K562 (cell line): Measurements from ENCODE around the gene CNOT11.

Experiments
- CREM ChIP-seq: IDR thresholded peaks from 2 replicates; pipeline ENCODE4 v1.6.1; 2014; ENCODE audit warnings: antibody characterized with exemption, low read depth
- EZH2 ChIP-seq: IDR thresholded peaks from 2 replicates; pipeline ENCODE4 v1.6.1; 2012; ENCODE audit warnings: low read depth, mild to moderate bottlenecking, inconsistent platforms, low read length, borderline replicate concordance
- MAX ChIP-seq: sonication (generic); formaldehyde crosslinking; IDR thresholded peaks from 2 replicates; pipeline ENCODE4 v1.9.0; 2022; ENCODE audit warnings: mild to moderate bottlenecking, missing genetic modification reagents
- MBD1 ChIP-seq: fragments of 250-450 bp; sonication (Bioruptor Pico); IDR thresholded peaks from 2 replicates; pipeline ENCODE4 v1.8.0; 2022; ENCODE audit warnings: inconsistent platforms
- POLR2AphosphoS5 ChIP-seq: IDR thresholded peaks from 2 replicates; pipeline ENCODE4 v1.6.1; 2011; ENCODE audit warnings: mild to moderate bottlenecking, low read depth, low read length, moderate library complexity; ENCODE audit not compliant: control insufficient read depth, insufficient read depth
- RERE ChIP-seq: sonication (generic); formaldehyde crosslinking; IDR thresholded peaks from 2 replicates; pipeline ENCODE4 v1.8.0; 2023; ENCODE audit warnings: missing genetic modification reagents, mild to moderate bottlenecking, borderline replicate concordance
- ZNF384 ChIP-seq: IDR thresholded peaks from 2 replicates; pipeline ENCODE4 v1.6.1; 2012; ENCODE audit warnings: low read depth, low read length, improper control_type of control experiment

GRCh38 chr2:101234169-101234938, 18.3 kb upstream of the CNOT11 start:
- TF ChIP-seq ZNF384 (no peak), POLR2AphosphoS5 (no peak), MBD1 (CRISPR knock-in tag) (no peak), MAX (CRISPR knock-in tag) (no peak), RERE (no peak), CREM (no peak), EZH2 (no peak)
